Fibroblast of skin of right biceps (primary cell): ENCODE measurements around the gene PLRG1.
"Not testable (repeated sequence)": the region's sequence is repeated elsewhere in the genome, so short reads cannot be mapped to it uniquely, and the experiment has no call there.

ENCODE experiments used
- DNase-seq: peaks from one replicate; pipeline ENCODE4 v3.0.0-alpha.2; 2013

Gene PLRG1

GRCh38 chr4:154549894-154550790 is at the start of gene PLRG1:
PLRG1 (minus strand) TSS chr4:154550400; CDS start chr4:154550308, 92 bp downstream.
- DNase-seq: peak; percentile 93

DNA sequence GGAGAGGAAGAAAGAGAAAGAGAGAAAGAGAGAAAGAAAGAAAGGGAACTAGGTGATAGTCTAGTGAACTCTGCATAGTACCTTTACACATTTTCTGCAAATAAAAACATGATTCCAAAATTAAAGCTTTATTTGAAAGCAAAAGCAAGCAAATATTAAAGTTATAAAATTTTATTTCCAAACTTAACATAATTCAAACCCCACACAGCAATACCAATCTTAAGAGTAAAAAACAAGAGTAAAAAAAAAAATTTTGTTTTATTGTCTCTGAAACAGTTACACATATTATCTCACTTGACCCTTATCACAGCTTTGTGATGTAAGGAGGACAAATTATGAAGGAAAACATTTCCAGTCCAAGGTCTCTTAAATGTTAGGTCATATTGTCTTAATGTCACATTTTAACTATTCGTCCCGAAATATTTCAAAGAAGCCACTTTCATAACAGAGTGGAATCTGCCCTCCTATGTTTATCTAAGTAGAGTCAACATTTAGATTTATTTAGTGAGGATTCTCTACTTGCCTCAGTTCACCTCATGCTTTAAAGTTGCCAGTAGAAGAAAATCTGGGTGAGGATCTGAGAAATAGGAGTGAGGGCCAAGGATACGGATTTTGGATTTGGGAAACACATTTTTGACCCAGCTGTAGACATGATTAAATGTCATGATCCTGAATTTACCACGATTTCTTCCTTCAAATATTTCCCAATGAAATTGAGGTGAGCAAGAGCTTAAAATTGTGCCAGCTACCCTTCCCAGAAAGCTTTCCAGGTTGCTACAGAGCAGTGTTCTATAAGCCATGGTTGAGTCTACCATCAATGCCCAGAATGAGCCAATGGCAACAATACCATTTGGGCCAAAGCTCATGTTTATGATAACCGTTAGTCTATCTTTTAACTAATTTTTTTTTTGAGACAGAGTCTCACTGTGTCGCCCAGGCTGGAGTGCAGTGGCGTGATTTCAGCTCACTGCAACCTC is 47.9 kb upstream of the PLRG1 start:
- no peak for DNase-seq

GRCh38 chr4:154597281-154597680 is 47.1 kb upstream of the PLRG1 start:
- not testable (repeated sequence) for DNase-seq

GRCh38 chr4:154595807-154596206 is 45.6 kb upstream of the PLRG1 start:
- DNase-seq: no peak

- not testable (repeated sequence) for DNase-seq
These were observed 44.1 kb upstream of the PLRG1 start for GRCh38 chr4:154594343-154594742.

GRCh38 chr4:154593868-154594267 is 43.7 kb upstream of the PLRG1 start:
- DNase-seq: no peak

DNA sequence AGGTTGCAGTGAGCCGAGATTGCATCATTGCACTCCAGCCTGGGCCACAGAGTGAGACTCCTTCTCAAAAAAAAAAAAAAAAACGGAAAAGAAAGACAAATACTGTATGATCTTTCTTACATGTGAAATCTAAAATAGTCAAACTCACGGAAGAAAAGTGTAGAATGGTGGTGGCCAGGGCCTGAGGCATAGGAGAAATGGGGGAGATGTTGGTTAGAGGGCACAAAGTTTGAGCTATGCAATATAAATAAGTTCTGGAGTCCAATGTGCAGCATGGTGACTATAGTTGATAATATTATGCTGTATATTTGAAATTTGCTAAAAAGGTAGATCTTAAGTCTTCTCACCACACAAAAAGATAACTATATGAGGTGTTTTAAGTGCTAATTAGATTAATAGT is 41.7 kb upstream of the PLRG1 start:
- DNase-seq: no peak

- no peak for DNase-seq
These were observed 40.3 kb upstream of the PLRG1 start, which contains the start of gene FGA for GRCh38 chr4:154590329-154591006. FGA (minus strand) TSS chr4:154590742; CDS start chr4:154590687, 55 bp downstream.

DNA sequence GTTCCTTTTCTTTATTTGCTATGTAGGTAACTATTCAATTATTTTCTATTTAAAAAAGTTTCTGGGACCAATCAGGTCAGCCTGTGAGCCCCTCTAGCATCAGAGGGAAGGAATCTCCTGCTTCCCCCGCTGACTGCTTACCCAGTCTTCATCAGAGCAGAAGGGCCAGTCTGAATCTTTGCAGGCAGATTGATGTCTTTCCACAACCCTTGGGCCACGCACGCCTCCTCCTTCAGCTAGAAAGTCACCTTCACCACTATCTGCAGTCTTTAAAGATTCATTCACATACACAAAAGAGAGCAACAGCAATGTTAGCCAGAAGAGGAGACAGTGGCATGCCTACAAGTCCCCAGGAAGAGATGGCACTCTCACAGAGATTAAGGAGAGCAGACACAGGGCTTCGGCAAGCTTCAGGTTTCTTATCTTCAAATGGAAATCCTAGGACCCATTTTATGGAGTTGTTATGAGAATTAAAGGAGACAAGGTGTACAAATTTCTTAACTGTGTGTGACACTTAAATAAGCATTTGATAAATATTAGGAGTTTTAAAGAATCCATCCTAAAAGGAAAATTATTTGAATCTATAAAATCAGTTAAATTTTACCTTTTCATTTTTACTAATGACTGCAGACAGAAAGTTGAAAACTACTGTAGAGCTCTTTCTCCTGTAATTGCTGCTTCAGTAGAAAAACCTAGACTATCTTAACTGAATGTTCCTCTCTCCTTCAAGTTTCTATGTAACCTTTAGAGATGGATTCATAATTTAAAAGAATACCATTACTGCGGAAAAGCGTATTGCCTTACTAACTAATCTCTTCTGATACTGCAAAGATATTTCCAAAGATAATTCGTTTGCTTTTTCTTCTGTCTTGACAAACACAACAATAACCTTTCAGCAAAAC is 39.3 kb upstream of the PLRG1 start:
- DNase-seq: no peak

- DNase-seq: no peak
These were observed 38.0 kb upstream of the PLRG1 start for GRCh38 chr4:154588198-154588597.

DNA sequence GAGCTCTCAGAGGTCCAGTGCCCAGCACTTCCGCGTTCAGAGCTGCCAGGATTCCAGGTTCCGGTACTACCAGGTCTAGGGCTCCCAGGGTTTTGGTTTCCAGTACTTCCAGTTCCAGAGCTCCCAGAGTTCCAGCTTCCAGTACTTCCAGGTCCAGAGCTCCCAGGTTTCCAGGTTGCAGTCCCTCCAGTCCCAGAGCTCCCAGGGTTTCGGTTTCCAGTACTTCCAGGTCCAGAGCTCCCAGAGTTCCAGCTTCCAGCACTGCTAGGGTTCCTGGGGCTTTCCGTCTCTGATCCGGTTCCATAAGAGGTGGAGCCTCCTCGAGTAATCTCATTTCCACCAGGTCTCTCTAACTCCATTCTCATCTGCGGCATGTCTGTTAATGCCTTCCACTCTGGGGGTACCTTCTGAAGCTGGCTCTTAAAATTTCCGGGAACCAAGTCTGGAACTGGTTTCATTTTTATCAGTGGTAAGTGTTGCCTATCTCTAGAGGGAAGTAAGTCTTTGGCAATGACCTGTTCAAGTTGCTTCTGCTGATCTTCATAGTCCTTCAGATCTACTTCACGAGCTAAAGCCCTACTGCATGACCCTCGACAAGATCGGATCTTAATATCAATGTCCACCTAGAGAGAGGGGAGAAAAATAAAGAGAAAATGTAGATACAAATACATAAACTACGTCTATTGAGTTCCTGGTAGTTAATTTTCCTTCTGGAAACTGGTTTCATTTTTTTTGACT is 36.3 kb upstream of the PLRG1 start:
- no peak for DNase-seq

DNA sequence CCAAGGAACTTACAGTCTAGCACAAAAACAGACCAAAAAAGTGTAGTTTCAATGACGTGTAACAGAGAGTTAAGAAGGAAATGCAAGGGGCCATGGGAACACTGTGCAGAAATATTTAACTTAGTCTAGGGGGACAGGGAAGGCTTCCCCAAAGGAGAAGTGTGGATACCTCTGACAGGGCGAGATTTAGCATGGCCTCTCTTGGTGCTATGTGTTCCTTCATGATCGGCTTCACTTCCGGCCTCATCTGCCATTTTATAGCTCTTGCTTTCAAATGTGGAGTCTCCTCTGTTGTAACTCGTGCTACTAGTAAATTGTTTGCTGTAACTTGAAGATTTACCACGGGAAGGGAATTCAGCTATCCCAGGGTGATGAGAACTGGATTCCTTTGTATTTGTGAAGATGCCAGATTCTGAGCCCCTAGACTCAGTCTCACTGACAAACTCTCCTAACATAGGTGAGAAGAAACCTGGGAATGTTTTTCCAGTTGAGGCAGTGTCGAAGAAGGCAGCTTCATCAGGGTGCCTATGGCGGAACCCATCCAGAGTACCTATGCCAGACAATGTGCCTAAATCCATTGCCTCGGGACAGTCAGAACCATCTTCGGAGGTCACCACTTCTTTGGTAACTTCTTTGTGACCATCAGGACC is 35.3 kb upstream of the PLRG1 start:
- no peak for DNase-seq

DNA sequence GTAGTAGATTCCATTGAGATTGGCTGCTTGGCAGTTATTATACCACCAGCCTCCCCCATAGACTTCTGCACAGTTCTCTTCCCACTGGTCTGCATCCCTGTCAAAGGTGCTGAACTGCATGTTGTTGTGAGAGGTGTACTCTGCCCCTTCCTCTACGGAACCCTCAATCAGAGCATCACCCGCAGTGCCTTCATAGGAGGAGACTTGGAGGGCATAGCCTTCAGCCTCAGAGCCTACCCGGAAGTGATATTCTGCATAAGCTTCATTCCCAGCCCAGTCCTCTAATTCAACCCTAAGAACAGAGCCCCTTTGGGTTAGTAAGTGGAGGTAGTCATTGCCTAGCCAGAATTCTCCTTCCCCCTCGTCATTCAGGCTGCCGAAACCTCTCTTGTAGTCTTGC is 34.1 kb upstream of the PLRG1 start:
- DNase-seq: no peak

GRCh38 chr4:154583677-154584076 is 33.5 kb upstream of the PLRG1 start:
- no peak for DNase-seq

DNA sequence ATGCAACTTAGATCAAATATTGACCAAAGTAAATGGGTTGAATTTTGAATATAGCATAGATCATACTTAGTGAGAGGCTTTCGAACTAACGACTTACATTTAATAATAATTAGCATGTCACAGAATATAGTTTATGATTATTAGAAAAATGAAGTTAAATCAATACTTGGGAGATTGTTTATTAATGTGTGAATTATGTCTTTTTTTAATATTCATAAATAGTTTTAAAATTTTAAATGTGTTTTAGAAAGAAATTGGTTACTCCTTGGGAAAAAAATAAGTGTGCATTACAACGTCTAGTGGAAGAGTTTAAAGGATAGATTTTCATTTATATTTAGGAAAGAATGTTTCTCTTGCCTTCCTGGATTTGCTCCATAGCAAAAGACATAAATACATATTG is 33.0 kb upstream of the PLRG1 start:
- DNase-seq: no peak

DNA sequence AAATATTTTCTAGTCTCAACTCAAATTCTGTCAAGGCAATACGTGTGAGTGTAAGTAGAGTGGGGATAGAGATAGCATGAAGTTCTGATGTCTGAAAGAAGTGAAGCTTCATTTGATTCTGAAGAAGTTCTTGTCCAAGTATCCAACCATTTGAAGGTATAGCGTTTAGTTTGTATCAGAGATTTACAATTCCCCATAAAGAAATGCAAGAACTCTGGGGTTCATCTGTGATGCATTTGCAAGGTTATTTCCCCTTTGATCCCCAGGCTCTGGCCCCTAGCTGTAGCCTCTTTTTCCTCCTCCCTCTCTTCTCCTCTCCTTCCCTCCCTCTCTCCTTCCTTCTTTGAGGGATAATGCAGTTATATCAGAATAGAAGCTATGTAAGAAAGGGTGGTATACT is 32.5 kb upstream of the PLRG1 start:
- no peak for DNase-seq

DNA sequence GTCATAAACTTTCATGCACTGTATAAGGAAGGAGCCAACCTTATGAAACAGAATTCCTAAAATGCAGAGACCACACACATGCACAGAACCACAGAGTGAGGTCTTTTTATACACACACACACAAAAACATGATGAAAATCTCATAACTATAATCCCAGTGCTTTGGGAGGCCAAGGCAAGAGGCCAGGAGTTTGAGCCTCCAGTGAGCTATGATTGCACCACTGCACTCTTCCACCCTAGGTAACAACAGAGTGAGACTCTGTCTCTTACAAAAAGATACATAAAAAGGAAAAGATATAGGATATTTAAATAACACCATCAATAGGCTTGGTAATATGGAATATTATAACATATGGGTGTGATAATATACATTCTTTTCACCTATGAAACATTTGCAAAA is 29.7 kb upstream of the PLRG1 start:
- DNase-seq: no peak

DNA sequence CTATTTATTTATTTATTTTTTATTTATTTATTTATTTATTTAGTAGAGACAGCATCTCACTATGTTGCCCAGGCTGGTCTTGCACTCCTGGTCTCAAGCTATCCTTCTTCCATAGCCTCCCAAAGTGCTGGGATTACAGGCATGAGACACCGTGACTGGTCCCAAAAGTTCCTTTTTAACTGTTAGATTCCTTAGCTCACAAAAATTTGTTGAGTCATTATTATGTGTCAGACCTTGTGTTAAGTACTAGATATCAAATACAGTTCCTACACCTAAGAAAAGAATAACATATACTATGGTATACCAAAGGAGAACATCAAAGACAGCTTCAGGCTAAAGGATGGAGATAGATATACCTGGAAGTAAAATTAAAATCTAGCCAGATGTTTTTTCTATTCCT is 28.7 kb upstream of the PLRG1 start:
- DNase-seq: no peak

GRCh38 chr4:154577324-154577723 is 27.1 kb upstream of the PLRG1 start:
- DNase-seq: no peak

DNA sequence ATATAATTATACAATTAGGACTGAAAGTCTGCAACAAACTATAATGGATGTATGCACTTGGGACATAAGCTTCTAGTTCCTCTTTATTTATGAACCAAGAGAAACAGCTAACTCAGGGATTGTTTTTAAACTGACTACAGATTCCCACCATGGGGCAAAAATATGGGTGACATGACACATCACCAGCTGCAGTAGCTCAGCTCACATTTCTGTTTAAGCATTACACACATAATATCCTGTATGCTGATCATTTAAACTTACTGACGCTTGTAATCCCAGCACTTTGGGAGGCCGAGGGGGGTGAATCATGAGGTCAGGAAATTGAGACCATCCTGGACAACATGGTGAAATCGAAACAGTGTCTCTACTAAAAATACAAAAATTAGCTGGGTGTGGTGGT is 24.1 kb upstream of the PLRG1 start:
- no peak for DNase-seq
